GM21576 (cell line): Measurements from ENCODE around the gene MAGEH1.
"Not testable (repeated sequence)": the region's sequence is repeated elsewhere in the genome, so short reads cannot be mapped to it uniquely, and the experiment has no call there.

Experiments
- ATAC-seq: cut with Tn5 transposase; IDR thresholded peaks from one replicate; pipeline ENCODE4 v1.9.1; 2021; ENCODE audit warnings: mild to moderate bottlenecking, moderate library complexity; ENCODE audit not compliant: unreplicated experiment

MAGEH1 gene

GRCh38 chrX:55451990-55452832 is at the start of gene MAGEH1:
Gene MAGEH1, plus strand, starts transcription at chrX:55452127. Its CDS starts 248 bp downstream, at chrX:55452375.
- ATAC-seq = peak; percentile 93

- not testable (repeated sequence) for ATAC-seq
Measured at GRCh38 chrX:55427079-55427478, 24.8 kb upstream of the MAGEH1 start.

DNA sequence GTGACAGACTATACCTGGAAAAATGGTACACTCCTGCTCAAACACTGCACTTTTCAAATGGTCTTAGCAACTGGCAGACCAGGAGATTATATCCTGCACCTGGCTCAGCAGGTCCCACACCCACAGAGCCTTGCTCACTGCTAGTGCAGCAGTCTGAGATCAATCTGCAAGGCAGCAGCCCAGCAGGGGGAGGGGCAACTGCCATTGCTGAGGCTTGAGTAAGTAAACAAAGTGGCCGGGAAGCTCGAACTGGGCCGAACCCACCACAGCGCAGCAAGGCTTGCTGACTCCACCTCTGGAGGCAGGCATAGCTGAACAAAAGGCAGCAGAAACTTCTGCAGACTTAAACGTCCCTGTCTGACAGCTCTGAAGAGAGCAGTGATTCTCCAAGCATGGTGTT is 8.5 kb upstream of the MAGEH1 start:
- ATAC-seq = not testable (repeated sequence)

DNA sequence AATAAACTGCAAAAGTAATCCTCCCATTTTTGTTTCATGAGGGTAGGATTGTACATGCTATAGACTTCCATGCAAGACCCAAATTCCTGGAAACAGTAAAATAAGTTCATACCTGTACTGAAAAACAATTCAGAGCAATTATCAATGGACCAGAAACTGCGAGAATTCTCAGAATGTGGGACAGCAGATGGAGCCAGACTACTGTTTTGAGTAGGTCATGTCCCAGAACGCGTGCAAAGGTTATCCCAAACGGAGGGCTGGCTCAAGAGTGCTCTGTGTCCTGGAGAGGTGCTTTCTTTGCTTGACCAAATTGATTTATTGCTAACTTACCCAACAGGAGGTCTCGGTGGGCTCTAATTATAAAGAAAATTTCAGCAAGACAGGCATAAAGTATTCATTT is 1.7 kb upstream of the MAGEH1 start:
- ATAC-seq = no peak

GRCh38 chrX:55451141-55451540 is 786 bp upstream of the MAGEH1 start:
- ATAC-seq = no peak

DNA sequence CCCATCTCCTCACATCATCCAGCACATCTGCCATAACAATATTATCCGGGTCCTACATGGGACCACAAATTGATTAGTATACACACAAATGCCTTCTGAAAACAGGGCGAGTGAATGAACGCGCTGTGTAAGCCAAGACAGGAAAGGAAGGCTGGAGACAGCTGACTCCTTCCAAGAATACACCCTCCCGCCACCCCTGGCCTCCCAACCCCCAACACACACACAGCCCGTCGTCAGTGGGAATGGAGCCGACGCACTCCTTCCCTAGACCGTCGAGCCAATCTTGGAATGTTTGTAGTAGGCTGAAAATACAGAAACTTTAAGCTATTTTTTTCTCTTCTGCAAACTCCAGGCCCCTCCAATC is 319 bp upstream of the MAGEH1 start:
- ATAC-seq = peak; percentile 26

GRCh38 chrX:55452833-55453124 is 852 bp downstream of the MAGEH1 start:
- ATAC-seq = peak; percentile 13

- ATAC-seq = not testable (repeated sequence)
Measured at GRCh38 chrX:55455708-55456107, 3.8 kb downstream of the MAGEH1 start.

GRCh38 chrX:55459426-55459825 is 7.5 kb downstream of the MAGEH1 start:
- ATAC-seq = not testable (repeated sequence)

DNA sequence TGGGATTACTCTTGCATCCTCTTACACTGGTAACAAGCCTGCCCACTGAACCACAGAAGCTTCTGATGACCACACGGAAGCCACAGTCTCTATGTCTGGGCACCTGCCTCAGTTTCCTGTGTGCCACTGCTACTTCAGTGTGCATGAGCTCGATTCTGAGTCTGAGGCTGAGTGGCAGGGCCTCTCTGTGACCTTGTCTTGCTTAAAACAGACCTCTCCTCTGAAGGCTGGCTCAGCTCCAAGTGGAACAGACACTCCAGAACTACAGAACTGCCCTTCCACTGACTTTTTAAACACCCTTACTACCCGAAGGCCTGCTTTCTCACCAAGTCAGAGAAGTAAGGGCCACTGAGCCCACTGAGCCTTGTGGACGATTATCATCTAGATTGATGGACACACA is 8.0 kb downstream of the MAGEH1 start:
- not testable (repeated sequence) for ATAC-seq

DNA sequence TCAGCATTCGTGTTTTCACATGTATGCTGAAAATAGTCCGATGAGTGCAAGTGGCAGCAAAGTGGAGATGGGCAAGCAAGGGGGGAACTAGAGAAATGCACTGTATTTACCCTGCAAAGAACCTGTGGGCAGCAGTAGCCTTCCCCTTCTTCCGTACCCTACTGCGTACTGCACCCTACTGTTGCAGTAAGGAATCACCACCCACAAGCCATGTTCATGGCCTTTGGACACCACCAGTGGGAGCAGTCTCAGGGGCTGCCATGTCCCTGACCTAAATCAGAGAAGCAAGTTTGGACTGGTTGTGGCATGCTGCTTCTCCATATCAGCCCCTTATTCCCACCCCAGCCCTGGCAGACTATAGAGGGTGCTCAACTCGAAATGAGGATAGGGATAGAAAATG is 12.1 kb downstream of the MAGEH1 start:
- ATAC-seq = peak; percentile 68

- ATAC-seq = not testable (repeated sequence)
Measured at GRCh38 chrX:55465108-55465507, 13.2 kb downstream of the MAGEH1 start.

DNA sequence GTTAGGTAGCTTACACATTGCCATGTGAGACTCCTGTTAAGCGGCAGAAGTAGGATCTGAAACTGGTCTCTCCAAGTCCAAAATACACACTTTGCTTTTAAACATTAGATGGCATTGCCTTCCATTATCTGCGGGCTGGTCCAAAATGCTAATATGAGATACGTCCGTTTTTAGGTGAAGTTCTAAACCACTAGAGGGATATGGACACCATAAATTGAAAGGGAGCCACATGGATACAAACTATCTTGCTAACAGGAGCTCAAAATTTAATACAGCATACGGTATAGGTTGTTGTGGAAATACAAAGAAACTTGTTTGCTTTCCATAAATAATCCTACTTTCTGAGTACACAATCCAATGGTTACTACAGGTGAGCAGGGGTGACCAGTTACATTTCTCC is 13.9 kb downstream of the MAGEH1 start:
- ATAC-seq = not testable (repeated sequence)

DNA sequence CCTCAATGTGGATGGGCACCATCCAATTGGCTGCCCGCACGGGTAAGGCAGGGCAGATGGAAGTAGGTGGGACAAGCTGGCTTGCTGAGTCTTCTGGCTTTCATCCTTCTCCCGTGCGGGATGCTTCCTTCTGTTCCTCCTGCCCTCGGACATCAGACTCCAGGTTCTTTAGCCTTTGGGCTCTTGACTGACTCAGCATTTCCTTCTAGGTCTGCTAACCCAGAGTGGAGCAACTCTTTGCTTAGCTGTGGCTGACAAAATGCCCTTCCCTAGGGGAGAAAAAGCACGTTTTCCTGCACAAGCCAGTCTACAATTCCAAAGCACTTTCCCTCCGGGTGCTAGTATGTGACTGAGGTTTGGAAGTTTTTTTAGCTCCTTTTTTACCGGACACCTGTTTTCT is 28.0 kb downstream of the MAGEH1 start:
- ATAC-seq = not testable (repeated sequence)

- no peak for ATAC-seq
Measured at GRCh38 chrX:55480390-55481062, 28.6 kb downstream of the MAGEH1 start.

DNA sequence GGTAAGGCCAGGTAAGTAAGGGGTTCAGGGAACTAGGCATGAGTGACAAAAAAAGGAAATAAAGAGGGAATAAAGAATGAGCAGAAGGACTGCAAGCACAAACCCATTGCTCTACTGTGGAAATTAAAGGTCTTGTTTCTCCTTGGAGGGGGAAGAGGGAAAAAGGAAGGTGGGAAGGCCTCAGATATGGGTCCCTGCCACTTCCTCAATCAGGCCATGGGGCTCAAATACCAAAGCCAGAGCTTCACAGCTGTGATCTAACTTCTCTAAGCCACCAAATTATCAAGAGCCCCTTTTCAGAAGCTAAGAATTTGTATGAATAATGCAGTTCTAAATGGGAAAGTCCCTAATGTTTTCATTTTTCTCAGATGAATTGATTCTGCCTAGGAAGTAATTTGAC is 33.0 kb downstream of the MAGEH1 start:
- ATAC-seq = no peak

- ATAC-seq = no peak
Measured at GRCh38 chrX:55486736-55487135, 34.8 kb downstream of the MAGEH1 start.

- no peak for ATAC-seq
Measured at GRCh38 chrX:55487143-55487542, 35.2 kb downstream of the MAGEH1 start.

GRCh38 chrX:55488006-55488592 is 36.2 kb downstream of the MAGEH1 start:
- ATAC-seq = peak; percentile 2

GRCh38 chrX:55488593-55489313 is 36.8 kb downstream of the MAGEH1 start:
- peak; percentile 56 for ATAC-seq

DNA sequence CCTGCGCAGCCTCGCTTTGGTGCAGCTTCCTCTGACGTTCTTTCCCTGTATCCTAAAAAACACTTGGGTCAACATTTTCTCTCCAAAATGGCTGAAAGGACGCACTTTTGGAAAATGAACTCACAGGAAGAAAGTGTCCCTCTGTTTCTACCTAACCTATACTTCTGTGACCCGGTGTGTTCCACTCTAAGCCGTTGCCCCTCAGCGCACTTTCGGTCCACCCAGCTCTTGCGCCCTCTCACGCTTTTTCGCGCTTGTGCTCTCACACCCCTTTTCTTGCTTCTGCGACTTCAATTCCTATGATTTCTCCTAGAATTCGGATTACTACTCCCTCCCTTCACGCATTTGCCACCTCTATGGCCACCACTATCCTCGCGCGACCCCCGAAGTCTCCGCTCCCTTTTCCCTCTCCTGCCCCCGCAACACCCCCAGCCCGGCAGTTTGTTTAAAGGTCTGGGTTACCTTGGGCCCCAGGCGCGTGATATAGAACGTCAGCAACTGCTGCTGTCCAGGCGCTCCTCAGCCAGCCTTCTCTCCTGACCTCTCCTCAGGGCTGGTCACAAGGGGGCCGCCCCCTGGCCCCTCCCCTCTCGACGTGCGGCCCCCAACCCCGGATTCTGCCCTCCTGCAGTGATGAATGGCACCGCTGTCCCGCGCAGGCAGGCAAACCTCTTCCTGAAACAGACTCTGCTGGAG is 37.5 kb downstream of the MAGEH1 start, which contains the start of gene USP51:
USP51 (minus strand) TSS at position 535 of the 696 bp plus-strand sequence. CDS start 909 bp downstream, outside the sequence.
- ATAC-seq = peak; percentile 42
